SH-SY5Y (cell line): ENCODE measurements around the gene ING3.

Experiments used
- GATA2 ChIP-seq: IDR thresholded peaks from 2 replicates; pipeline ENCODE4 v1.6.1; 2011; ENCODE audit warnings: mild to moderate bottlenecking, low read depth, low read length
- GATA3 ChIP-seq: IDR thresholded peaks from 2 replicates; pipeline ENCODE4 v1.6.1; 2011; ENCODE audit warnings: low read depth, mild to moderate bottlenecking, low read length, moderate library complexity

DNA sequence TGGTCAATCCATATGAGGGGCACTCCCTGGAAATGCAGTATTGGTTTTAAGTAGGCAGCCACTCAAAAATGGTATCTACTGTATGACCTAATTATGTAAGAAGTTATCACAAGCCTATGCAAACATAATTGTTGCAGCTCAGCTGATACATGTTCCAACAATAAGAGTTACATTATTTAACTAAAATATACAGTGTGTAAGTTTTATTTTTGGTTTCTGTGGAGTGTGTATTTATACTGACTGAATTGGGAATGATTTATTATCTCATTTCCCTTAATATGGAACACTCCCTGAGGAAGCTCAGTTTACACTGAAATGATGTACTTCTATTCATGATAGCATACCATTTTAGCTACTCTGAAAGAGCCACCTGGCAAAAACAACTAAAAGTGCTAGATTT is 2.6 kb upstream of the ING3 start:
- TF ChIP-seq GATA3 (no peak), GATA2 (no peak)
